SK-N-SH treated with all-trans-retinoic acid at 6 μM for 48 hours (cell line): ENCODE measurements around the gene S100A16.

Experiments
- ARNTL ChIP-seq: fragments of 450-650 bp; formaldehyde crosslinking; IDR thresholded peaks from 2 replicates; pipeline ENCODE4 v1.5.0; 2020; ENCODE audit warnings: low read depth, mild to moderate bottlenecking, moderate library complexity, borderline replicate concordance
- CSRNP3 ChIP-seq: fragments of 250-450 bp; sonication (Bioruptor Pico); IDR thresholded peaks from 2 replicates; pipeline ENCODE4 v1.5.1; 2021; ENCODE audit warnings: mild to moderate bottlenecking, moderate library complexity
- ISL1 ChIP-seq: fragments of 250-450 bp; sonication (Bioruptor Pico); IDR thresholded peaks from 2 replicates; pipeline ENCODE4 v2.1.2; 2022; ENCODE audit warnings: mild to moderate bottlenecking, moderate library complexity
- PATZ1 ChIP-seq: fragments of 250-450 bp; sonication (Bioruptor Pico); IDR thresholded peaks from 2 replicates; pipeline ENCODE4 v1.8.0; 2020; ENCODE audit warnings: mild to moderate bottlenecking, moderate library complexity, borderline replicate concordance
- POU6F1 ChIP-seq: fragments of 250-450 bp; sonication (Bioruptor Pico); IDR thresholded peaks from 2 replicates; pipeline ENCODE4 v1.8.0; 2021; ENCODE audit warnings: low read depth, mild to moderate bottlenecking, moderate library complexity, borderline replicate concordance
- RARB ChIP-seq: fragments of 250-450 bp; sonication (Bioruptor Pico); IDR thresholded peaks from 2 replicates; pipeline ENCODE4 v1.8.0; 2021; ENCODE audit warnings: mild to moderate bottlenecking, moderate library complexity
- ZFP30 ChIP-seq: fragments of 450-650 bp; formaldehyde crosslinking; IDR thresholded peaks from 2 replicates; pipeline ENCODE4 v1.5.0; 2022; ENCODE audit warnings: mild to moderate bottlenecking, moderate library complexity

DNA sequence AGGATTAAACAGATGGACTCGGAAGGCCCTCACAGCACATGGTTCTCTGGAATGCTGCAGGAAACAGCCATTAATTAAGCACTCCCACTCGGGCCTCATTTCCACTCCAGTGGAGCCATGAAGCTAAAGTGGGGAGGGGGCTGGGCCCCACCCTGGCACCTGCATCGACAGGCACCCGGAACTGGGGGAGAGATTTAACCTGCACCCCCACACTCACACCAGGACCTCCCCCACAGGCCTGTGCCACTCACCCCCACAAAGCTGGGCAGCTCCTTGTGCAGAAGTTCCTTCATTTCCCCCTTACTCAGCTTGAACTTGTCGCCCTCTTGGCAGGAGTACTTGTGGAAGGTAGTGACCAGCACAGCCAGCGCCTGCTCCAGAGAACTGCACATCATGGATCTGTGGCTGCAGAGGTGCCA lies 49.4 kb downstream of the S100A16 start:
- TF ChIP-seq POU6F1 (CRISPR knock-in tag), result no peak
- TF ChIP-seq PATZ1 (CRISPR knock-in tag), result no peak
- TF ChIP-seq RARB (CRISPR knock-in tag), result no peak
- no peak for TF ChIP-seq ARNTL
- TF ChIP-seq CSRNP3, result no peak
- TF ChIP-seq ISL1, result no peak
- no peak for TF ChIP-seq ZFP30 (CRISPR knock-in tag)
